Endothelial cell of umbilical vein (primary cell): ENCODE data around the gene FILIP1. TPM values are rescaled to one million over a fixed set of nuclear protein-coding genes. Genes with fewer than 3 reads are reported as not detected.

Experiments
- BruUV-seq: library from RNA; stranded (reverse); fragments of 400-500 nt; replicated peaks from 2 replicates; lab custom pipeline; 2021; lab: Mats Ljungman, UMichigan
- CTCF ChIA-PET: fragments of 300-600, 350-600 bp; sonication (Branson Sonifier 250); formaldehyde crosslinking; loops from one replicate; lab custom pipeline; 2021; ENCODE audit warnings: antibody characterized with exemption, inconsistent platforms; lab: Charles Lee
- POLR2A ChIA-PET: fragments of 300-600, 350-600 bp; sonication (Branson Sonifier 250); formaldehyde crosslinking; loops from one replicate; lab custom pipeline; 2021; ENCODE audit warnings: antibody characterized with exemption, inconsistent platforms; lab: Charles Lee
- DNase-seq: peaks from one replicate; pipeline ENCODE4 v3.0.0-alpha.2; 2011; ENCODE audit warnings: low read depth, low spot score
- FAIRE-seq: peaks from 2 replicates; lab custom pipeline; 2011; peaks lifted over from hg19 to GRCh38; lab: Jason Lieb, UNC
- H2AFZ ChIP-seq: 2 replicates; pipeline ENCODE4 v1.6.0; 2012; ENCODE audit warnings: low read depth, low read length, control low read depth, inconsistent platforms
- H3K27ac ChIP-seq: 2 replicates; pipeline ENCODE4 v1.5.1; 2011; ENCODE audit warnings: low read depth, mild to moderate bottlenecking, control low read depth, low read length, moderate library complexity; ENCODE audit not compliant: insufficient read depth
- H3K27me3 ChIP-seq, 2 experiments: 2 replicates each; pipeline versions ENCODE4 v1.6.0 to v1.6.1; 2011; ENCODE audit warnings: low read length in 2 of 2, mixed read lengths in 1 of 2; ENCODE audit not compliant: control insufficient read depth in 2 of 2, insufficient read depth in 2 of 2
- H3K36me3 ChIP-seq, 2 experiments: 2 replicates in 1 of 2; 3 replicates in 1 of 2; pipeline ENCODE4 v1.5.1; 2011; ENCODE audit warnings: low read length in 2 of 2, mild to moderate bottlenecking in 1 of 2, moderate library complexity in 1 of 2; ENCODE audit not compliant: control insufficient read depth in 2 of 2, insufficient read depth in 2 of 2; ENCODE audit errors: extremely low read depth in 1 of 2
- H3K4me1 ChIP-seq: 3 replicates; pipeline ENCODE4 v1.5.1; 2011; ENCODE audit warnings: mild to moderate bottlenecking, low read length; ENCODE audit not compliant: control insufficient read depth, insufficient read depth; ENCODE audit errors: extremely low read depth
- H3K4me2 ChIP-seq: 2 replicates; pipeline ENCODE4 v1.6.1; 2011; ENCODE audit warnings: low read length, control low read depth, mixed read lengths; ENCODE audit not compliant: insufficient read depth
- H3K4me3 ChIP-seq, 3 experiments: fragments of 200-600 bp in 1 of 3; sonication (generic), shearing (Covaris generic) in 1 of 3; replicated peaks in 1 of 3; 2 replicates each; pipeline ENCODE4 v1.5.1; 2011 to 2016; ENCODE audit warnings: control low read depth in 3 of 3, low read length in 3 of 3, mild to moderate bottlenecking in 2 of 3, inconsistent platforms in 1 of 3, low read depth in 1 of 3, moderate library complexity in 1 of 3; ENCODE audit not compliant: insufficient read depth in 1 of 3
- H3K79me2 ChIP-seq: 2 replicates; pipeline ENCODE4 v1.6.0; 2012; ENCODE audit warnings: low read length, inconsistent platforms; ENCODE audit not compliant: control insufficient read depth, insufficient read depth
- H3K9ac ChIP-seq: replicated peaks from 2 replicates; pipeline ENCODE3; 2011; ENCODE audit warnings: low read length, control low read depth; ENCODE audit not compliant: insufficient read depth; ENCODE audit errors: extremely low read depth
- H3K9me1 ChIP-seq: replicated peaks from 3 replicates; pipeline ENCODE4 v1.6.0; 2011; ENCODE audit warnings: mild to moderate bottlenecking, low read length; ENCODE audit not compliant: control insufficient read depth, insufficient read depth; ENCODE audit errors: extremely low read depth
- H3K9me3 ChIP-seq: replicated peaks from 2 replicates; pipeline ENCODE4 v1.5.1; 2012; ENCODE audit warnings: low read length, inconsistent platforms; ENCODE audit not compliant: control insufficient read depth, insufficient read depth
- H4K20me1 ChIP-seq: replicated peaks from 2 replicates; pipeline ENCODE3; 2011; ENCODE audit warnings: mild to moderate bottlenecking, low read length; ENCODE audit not compliant: control insufficient read depth, insufficient read depth; ENCODE audit errors: extremely low read depth
- EZH2 ChIP-seq: IDR thresholded peaks from 2 replicates; pipeline ENCODE4 v1.6.1; 2012; ENCODE audit warnings: borderline replicate concordance, low read depth, mild to moderate bottlenecking, moderate library complexity, low read length, inconsistent platforms; ENCODE audit not compliant: severe bottlenecking
- FOS ChIP-seq: IDR thresholded peaks from 2 replicates; pipeline ENCODE4 v1.6.1; 2011; ENCODE audit warnings: mild to moderate bottlenecking, low read length, moderate library complexity, borderline replicate concordance; ENCODE audit not compliant: insufficient read depth
- GATA2 ChIP-seq: IDR thresholded peaks from 2 replicates; pipeline ENCODE4 v1.7.0; 2011; ENCODE audit warnings: low read depth, mild to moderate bottlenecking, moderate library complexity, mixed read lengths, low read length; ENCODE audit not compliant: insufficient read length, insufficient read depth
- MAX ChIP-seq: IDR thresholded peaks from 2 replicates; pipeline ENCODE4 v1.6.1; 2011; ENCODE audit not compliant: insufficient read depth, insufficient read length
- MYC ChIP-seq: IDR thresholded peaks from one replicate; pipeline ENCODE4 v1.6.1; 2011; ENCODE audit warnings: mild to moderate bottlenecking, low read depth, low read length
- POLR2A ChIP-seq: IDR thresholded peaks from 2 replicates; pipeline ENCODE4 v1.6.1; 2012; ENCODE audit warnings: low read depth, mild to moderate bottlenecking, control low read depth, low read length
- POLR2AphosphoS5 ChIP-seq: IDR thresholded peaks from 2 replicates; pipeline ENCODE4 v1.6.1; 2012; ENCODE audit warnings: low read depth, mild to moderate bottlenecking, control low read depth, low read length, moderate library complexity; ENCODE audit not compliant: insufficient read depth
- dilution Hi-C: fragments of 300-500 bp; cut with MboI; formaldehyde crosslinking; loops from one replicate; pipeline ENCODE4 v1.15.0; 2019; ENCODE audit warnings: low sequenced_read_pairs; ENCODE audit not compliant: extremely low pct_ligation_motif_present
- intact Hi-C: fragments of 100-400 bp; cut with micrococcal nuclease; formaldehyde crosslinking; loops from one replicate; pipeline ENCODE4 v1.10.0; 2022
- polyA plus RNA-seq, 4 experiments: library from polyadenylated mRNA; depleted of rRNA in 3 of 4; stranded (reverse) in 3 of 4; unstranded in 1 of 4; fragments of >200 nt; gene quantifications; 2 replicates each; pipeline versions ENCODE4 v1.2.1 to v1.2.3, GENCODE V29; 2011 to 2012; ENCODE audit warnings: missing spikeins in 1 of 4
- total RNA-seq: library from RNA; stranded (reverse); gene quantifications from 2 replicates; pipeline ENCODE4 v1.2.3, GENCODE V29; 2021

Gene FILIP1
- total and polyA plus RNA-seq, 2 donors (not counting 3 experiments of a cell fraction or from before 2014, with no cell fraction given), result 2.8 to 13.7 TPM

DNA sequence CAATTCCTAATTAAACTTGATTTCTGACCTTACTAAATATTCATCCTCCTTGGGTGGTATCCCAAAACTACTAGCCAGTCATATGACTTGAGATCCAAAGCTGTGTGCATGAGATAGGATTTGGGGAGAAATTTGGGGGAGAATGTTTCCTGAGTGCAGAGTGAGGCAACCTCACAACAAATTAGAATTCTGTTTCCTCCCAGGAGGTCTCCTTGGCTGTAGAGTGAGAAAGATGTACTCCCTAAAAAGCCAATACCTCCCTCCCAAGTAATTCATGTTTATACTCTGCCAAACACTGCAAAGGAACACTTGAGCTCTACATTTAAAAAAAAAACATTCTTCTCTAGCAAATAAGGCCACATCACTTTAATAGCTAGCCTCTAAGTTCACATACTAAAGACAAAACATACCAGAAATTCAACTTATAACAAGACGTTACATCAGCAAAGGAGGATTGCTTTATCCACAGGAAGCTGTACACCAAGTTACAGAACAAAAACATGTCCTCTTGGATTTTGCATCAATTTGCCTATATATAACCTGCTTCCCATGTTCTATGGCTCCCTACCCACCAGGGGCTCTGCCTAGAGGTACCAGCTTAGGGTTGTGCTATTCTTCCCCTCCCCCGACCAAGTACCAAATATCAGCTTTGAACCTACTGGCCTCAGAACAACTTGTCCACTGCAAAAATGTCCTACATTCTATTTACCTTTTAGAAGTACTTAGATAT, 193.6 kb downstream of the FILIP1 start:
- intact Hi-C loops (loop anchor here (5.0 kb wide), 3 partner anchors 47 to 182 kb away; no protein-coding TSS in a partner anchor), dilution Hi-C loops (loop anchor here (25.0 kb wide), 1 partner anchor 237 kb away; no protein-coding TSS in a partner anchor)
- H3K79me2 ChIP-seq, result no peaks in the 10 kb centered on the region
- H3K4me2 ChIP-seq, result no peak overlapping the region
- TF ChIP-seq GATA2, result no peak
- no peak for TF ChIP-seq POLR2A
- no peak for TF ChIP-seq MAX
- no peak for TF ChIP-seq POLR2AphosphoS5
- TF ChIP-seq MYC, result no peak
- TF ChIP-seq EZH2, result no peak
- TF ChIP-seq FOS, result no peak
- H2AFZ ChIP-seq, result no peak overlapping the region
- no peak overlapping the region for H3K9ac ChIP-seq
- no peaks in the 10 kb centered on the region for H3K9me3 ChIP-seq
- no peak overlapping the region for H3K27ac ChIP-seq
- CTCF ChIA-PET, result interaction anchor here (0.7 to 3.2 kb wide), 10 partner anchors 18 to 246 kb away, joined by 3 to 12 read pairs (median 4); no protein-coding TSS in a partner anchor
- FAIRE-seq, result no peak
- no TSS peak for BruUV-seq
- no peaks in the 10 kb centered on the region for H3K36me3 ChIP-seq
- no peaks in the 10 kb centered on the region for H3K4me1 ChIP-seq
- H3K4me3 ChIP-seq, result no peak overlapping the region
- no peak for DNase-seq
- H3K27me3 ChIP-seq, result no peaks in the 10 kb centered on the region
- POLR2A ChIA-PET, result no interaction called here
- H4K20me1 ChIP-seq, result no peaks in the 10 kb centered on the region
- H3K9me1 ChIP-seq, result no peaks in the 10 kb centered on the region
